Measurements from ENCODE around the gene PROS1.
"Not testable (repeated sequence)": the region's sequence is repeated elsewhere in the genome, so short reads cannot be mapped to it uniquely, and the experiment has no call there.

Gene PROS1

GRCh38 chr3:93979850-93980676, 6.4 kb upstream of the PROS1 start, which contains the start of gene ARL13B:
ARL13B (plus strand) TSS chr3:93980155; CDS start chr3:93980424, 269 bp downstream.
- Histone ChIP-seq H3K27ac (ENCODE audit: low read depth, low read length) (peak within 1 kb of the TSS; percentile 81), H3K9me3 (ENCODE audit: control insufficient read depth in 1 of 2, low read length in 2 of 2) (no peaks in the 10 kb centered on the region), H3K9ac (ENCODE audit: low read depth in 1 of 2, low read length in 2 of 2) (peak within 1 kb of the TSS; percentile 69 to 79), H3K36me3 (ENCODE audit: control insufficient read depth in 1 of 2, insufficient read depth in 2 of 2, low read length in 2 of 2) (no peaks in the 10 kb centered on the region), H3K27me3 (ENCODE audit: control insufficient read depth in 1 of 2, insufficient read depth in 2 of 2, low read length in 2 of 2) (no peaks in the 10 kb centered on the region), H3K4me1 (ENCODE audit: control insufficient read depth in 1 of 2, insufficient read depth in 2 of 2, low read length in 2 of 2) (peaks cover 4 to 9% of the 10 kb centered on the region in 2 donors), H3K4me3 (ENCODE audit: low read depth in 1 of 2, low read length in 2 of 2) (peak within 1 kb of the TSS; percentile 87 to 95)

GRCh38 chr3:93969997-93970396, 3.7 kb downstream of the PROS1 start:
- H3K9ac ChIP-seq (ENCODE audit: low read depth in 1 of 2, low read length in 2 of 2) = no peak overlapping the region
- H3K27ac ChIP-seq (ENCODE audit: low read depth, low read length) = no peak overlapping the region
- peaks cover 6 to 8% of the 10 kb centered on the region in 2 donors for H3K4me1 ChIP-seq (ENCODE audit: control insufficient read depth in 1 of 2, insufficient read depth in 2 of 2, low read length in 2 of 2)
- no peak overlapping the region for H3K4me3 ChIP-seq (ENCODE audit: low read depth in 1 of 2, low read length in 2 of 2)
- no peaks in the 10 kb centered on the region for H3K9me3 ChIP-seq (ENCODE audit: control insufficient read depth in 1 of 2, low read length in 2 of 2)
- H3K27me3 ChIP-seq (ENCODE audit: control insufficient read depth in 1 of 2, insufficient read depth in 2 of 2, low read length in 2 of 2) = no peaks in the 10 kb centered on the region
- no peaks in the 10 kb centered on the region for H3K36me3 ChIP-seq (ENCODE audit: control insufficient read depth in 1 of 2, insufficient read depth in 2 of 2, low read length in 2 of 2)

- Histone ChIP-seq H3K4me3 (ENCODE audit: low read depth in 1 of 2, low read length in 2 of 2) (no peak overlapping the region), H3K27me3 (ENCODE audit: control insufficient read depth in 1 of 2, insufficient read depth in 2 of 2, low read length in 2 of 2) (no peaks in the 10 kb centered on the region), H3K9me3 (ENCODE audit: control insufficient read depth in 1 of 2, low read length in 2 of 2) (no peaks in the 10 kb centered on the region), H3K9ac (ENCODE audit: low read depth in 1 of 2, low read length in 2 of 2) (no peak overlapping the region), H3K4me1 (ENCODE audit: control insufficient read depth in 1 of 2, insufficient read depth in 2 of 2, low read length in 2 of 2) (peaks cover 6 to 8% of the 10 kb centered on the region in 2 donors), H3K27ac (ENCODE audit: low read depth, low read length) (no peak overlapping the region), H3K36me3 (ENCODE audit: control insufficient read depth in 1 of 2, insufficient read depth in 2 of 2, low read length in 2 of 2) (no peaks in the 10 kb centered on the region)
These were observed 4.3 kb downstream of the PROS1 start for GRCh38 chr3:93969443-93969842.

DNA sequence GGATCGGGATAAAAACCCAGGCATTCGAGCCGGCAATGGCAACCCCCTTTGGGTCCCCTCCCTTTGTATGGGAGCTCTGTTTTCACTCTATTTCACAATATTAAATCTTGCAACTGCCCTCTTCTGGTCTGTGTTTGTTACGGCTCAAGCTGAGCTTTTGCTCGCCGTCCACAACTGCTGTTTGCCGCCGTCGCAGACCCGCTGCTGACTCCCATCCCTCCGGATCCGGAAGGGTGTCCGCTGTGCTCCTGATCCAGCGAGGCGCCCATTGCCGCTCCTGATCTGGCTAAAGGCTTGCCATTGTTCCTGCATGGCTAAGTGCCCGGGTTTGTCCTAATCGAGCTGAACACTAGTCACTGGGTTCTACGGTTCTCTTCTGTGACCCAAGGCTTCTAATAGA, 8.6 kb downstream of the PROS1 start:
- H3K9ac ChIP-seq (ENCODE audit: low read depth in 1 of 2, low read length in 2 of 2); H3K4me3 ChIP-seq (ENCODE audit: low read depth in 1 of 2, low read length in 2 of 2); H3K36me3 ChIP-seq (ENCODE audit: control insufficient read depth in 1 of 2, insufficient read depth in 2 of 2, low read length in 2 of 2); H3K9me3 ChIP-seq (ENCODE audit: control insufficient read depth in 1 of 2, low read length in 2 of 2); H3K27me3 ChIP-seq (ENCODE audit: control insufficient read depth in 1 of 2, insufficient read depth in 2 of 2, low read length in 2 of 2); H3K4me1 ChIP-seq (ENCODE audit: control insufficient read depth in 1 of 2, insufficient read depth in 2 of 2, low read length in 2 of 2); H3K27ac ChIP-seq (ENCODE audit: low read depth, low read length): not testable (repeated sequence)

GRCh38 chr3:93962798-93963197, 10.9 kb downstream of the PROS1 start:
- no peak overlapping the region for H3K4me3 ChIP-seq (ENCODE audit: low read depth in 1 of 2, low read length in 2 of 2)
- no peak overlapping the region for H3K27ac ChIP-seq (ENCODE audit: low read depth, low read length)
- H3K27me3 ChIP-seq (ENCODE audit: control insufficient read depth in 1 of 2, insufficient read depth in 2 of 2, low read length in 2 of 2) = no peaks in the 10 kb centered on the region
- H3K4me1 ChIP-seq (ENCODE audit: control insufficient read depth in 1 of 2, insufficient read depth in 2 of 2, low read length in 2 of 2) = no peaks in the 10 kb centered on the region
- H3K36me3 ChIP-seq (ENCODE audit: control insufficient read depth in 1 of 2, insufficient read depth in 2 of 2, low read length in 2 of 2) = no peaks in the 10 kb centered on the region
- H3K9me3 ChIP-seq (ENCODE audit: control insufficient read depth in 1 of 2, low read length in 2 of 2) = no peaks in the 10 kb centered on the region
- H3K9ac ChIP-seq (ENCODE audit: low read depth in 1 of 2, low read length in 2 of 2) = no peak overlapping the region

DNA sequence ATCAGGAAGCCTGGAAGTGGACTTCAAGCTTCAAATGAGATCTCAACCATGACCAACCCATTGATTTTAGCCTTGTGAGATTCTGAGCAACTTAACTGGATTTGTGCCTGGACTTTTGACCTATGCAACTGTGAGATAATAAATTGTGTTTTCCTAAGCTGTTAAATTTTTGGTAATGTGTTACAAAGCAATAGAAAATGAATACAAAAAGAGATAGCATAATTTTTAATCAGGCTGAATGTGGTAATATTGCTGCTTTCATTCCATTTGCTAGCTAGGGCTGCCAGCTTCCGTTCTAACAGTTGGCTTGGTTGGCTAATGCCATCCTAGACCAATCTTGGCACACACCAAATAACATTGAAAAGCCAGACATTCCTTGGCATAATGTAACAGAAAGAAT, 12.2 kb downstream of the PROS1 start:
- Histone ChIP-seq H3K27ac (ENCODE audit: low read depth, low read length) (no peak overlapping the region), H3K36me3 (ENCODE audit: control insufficient read depth in 1 of 2, insufficient read depth in 2 of 2, low read length in 2 of 2) (no peaks in the 10 kb centered on the region)

DNA sequence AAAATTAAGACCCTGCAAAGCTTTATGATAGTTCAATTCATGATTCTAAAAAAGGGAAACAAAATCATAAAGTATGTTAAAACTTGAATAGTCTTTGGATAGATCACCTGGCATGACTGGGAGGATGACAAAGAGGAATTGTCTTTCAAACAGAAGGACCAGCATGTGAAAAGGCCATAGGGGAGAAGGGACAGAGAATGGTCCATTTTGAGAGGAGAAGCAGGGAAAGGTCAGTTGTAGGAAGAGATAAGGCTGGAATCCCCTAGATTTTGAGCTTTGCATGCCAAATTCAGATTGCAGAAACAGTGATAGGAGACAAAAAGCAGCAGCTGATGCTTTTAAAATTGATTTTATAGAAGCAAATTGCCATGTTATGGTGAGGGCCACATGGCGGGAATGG, 12.7 kb downstream of the PROS1 start:
- H3K36me3 ChIP-seq (ENCODE audit: control insufficient read depth in 1 of 2, insufficient read depth in 2 of 2, low read length in 2 of 2) = no peaks in the 10 kb centered on the region
- no peak overlapping the region for H3K27ac ChIP-seq (ENCODE audit: low read depth, low read length)
- no peak overlapping the region for H3K4me3 ChIP-seq (ENCODE audit: low read depth in 1 of 2, low read length in 2 of 2)
- H3K27me3 ChIP-seq (ENCODE audit: control insufficient read depth in 1 of 2, insufficient read depth in 2 of 2, low read length in 2 of 2) = no peaks in the 10 kb centered on the region
- H3K4me1 ChIP-seq (ENCODE audit: control insufficient read depth in 1 of 2, insufficient read depth in 2 of 2, low read length in 2 of 2) = no peaks in the 10 kb centered on the region
- H3K9ac ChIP-seq (ENCODE audit: low read depth in 1 of 2, low read length in 2 of 2) = no peak overlapping the region
- H3K9me3 ChIP-seq (ENCODE audit: control insufficient read depth in 1 of 2, low read length in 2 of 2) = no peaks in the 10 kb centered on the region

More for the DNA sequence above, 12.2 kb downstream of the PROS1 start:
- no peak overlapping the region for H3K4me3 ChIP-seq (ENCODE audit: low read depth in 1 of 2, low read length in 2 of 2)
- no peaks in the 10 kb centered on the region for H3K27me3 ChIP-seq (ENCODE audit: control insufficient read depth in 1 of 2, insufficient read depth in 2 of 2, low read length in 2 of 2)
- no peaks in the 10 kb centered on the region for H3K4me1 ChIP-seq (ENCODE audit: control insufficient read depth in 1 of 2, insufficient read depth in 2 of 2, low read length in 2 of 2)
- H3K9me3 ChIP-seq (ENCODE audit: control insufficient read depth in 1 of 2, low read length in 2 of 2) = no peaks in the 10 kb centered on the region
- no peak overlapping the region for H3K9ac ChIP-seq (ENCODE audit: low read depth in 1 of 2, low read length in 2 of 2)

DNA sequence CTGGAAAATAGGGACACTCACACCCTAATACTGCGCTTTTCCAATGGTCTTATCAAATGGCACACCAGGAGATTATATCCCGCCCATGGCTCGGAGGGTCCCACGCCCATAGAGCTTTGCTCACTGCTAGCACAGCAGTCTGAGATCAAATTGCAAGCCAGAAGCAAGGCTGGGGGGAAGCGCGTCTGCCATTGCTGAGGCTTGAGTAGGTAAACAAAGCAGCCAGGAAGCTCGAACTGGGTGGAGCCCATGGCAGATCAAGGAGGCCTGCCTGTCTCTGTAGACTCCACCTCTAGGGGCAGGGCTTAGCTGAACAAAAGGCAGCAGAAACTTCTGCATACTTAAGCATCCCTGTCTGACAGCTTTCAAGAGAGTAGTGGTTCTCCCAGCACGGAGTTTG, 23.7 kb downstream of the PROS1 start:
- H3K27ac ChIP-seq (ENCODE audit: low read depth, low read length); H3K27me3 ChIP-seq (ENCODE audit: control insufficient read depth in 1 of 2, insufficient read depth in 2 of 2, low read length in 2 of 2); H3K36me3 ChIP-seq (ENCODE audit: control insufficient read depth in 1 of 2, insufficient read depth in 2 of 2, low read length in 2 of 2); H3K9ac ChIP-seq (ENCODE audit: low read depth in 1 of 2, low read length in 2 of 2); H3K4me3 ChIP-seq (ENCODE audit: low read depth in 1 of 2, low read length in 2 of 2); H3K9me3 ChIP-seq (ENCODE audit: control insufficient read depth in 1 of 2, low read length in 2 of 2); H3K4me1 ChIP-seq (ENCODE audit: control insufficient read depth in 1 of 2, insufficient read depth in 2 of 2, low read length in 2 of 2): not testable (repeated sequence)

DNA sequence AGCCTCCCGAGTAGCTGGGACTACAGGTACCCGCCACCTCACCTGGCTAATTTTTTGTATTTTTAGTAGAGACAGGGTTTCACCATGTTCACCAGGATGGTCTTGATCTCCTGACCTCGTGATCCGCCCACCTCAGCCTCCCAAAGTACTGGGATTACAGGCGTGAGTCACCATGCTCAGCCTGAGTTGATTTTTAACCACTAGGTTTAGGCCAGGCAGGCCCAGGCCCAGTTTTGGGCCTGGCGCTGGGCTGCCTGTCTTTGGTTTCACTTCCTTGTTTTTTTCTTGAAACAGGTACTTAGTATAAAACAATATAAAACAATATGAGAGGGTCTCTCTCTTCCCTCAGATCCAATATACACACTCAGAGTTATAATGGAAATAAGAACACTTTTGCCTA, 36.2 kb downstream of the PROS1 start:
- H3K27ac ChIP-seq (ENCODE audit: low read depth, low read length); H3K9ac ChIP-seq (ENCODE audit: low read depth in 1 of 2, low read length in 2 of 2); H3K4me1 ChIP-seq (ENCODE audit: control insufficient read depth in 1 of 2, insufficient read depth in 2 of 2, low read length in 2 of 2); H3K36me3 ChIP-seq (ENCODE audit: control insufficient read depth in 1 of 2, insufficient read depth in 2 of 2, low read length in 2 of 2); H3K27me3 ChIP-seq (ENCODE audit: control insufficient read depth in 1 of 2, insufficient read depth in 2 of 2, low read length in 2 of 2); H3K9me3 ChIP-seq (ENCODE audit: control insufficient read depth in 1 of 2, low read length in 2 of 2); H3K4me3 ChIP-seq (ENCODE audit: low read depth in 1 of 2, low read length in 2 of 2): not testable (repeated sequence)

GRCh38 chr3:93936549-93936948, 37.1 kb downstream of the PROS1 start:
- Histone ChIP-seq H3K4me1 (ENCODE audit: control insufficient read depth in 1 of 2, insufficient read depth in 2 of 2, low read length in 2 of 2) (no peaks in the 10 kb centered on the region), H3K9ac (ENCODE audit: low read depth in 1 of 2, low read length in 2 of 2) (no peak overlapping the region), H3K27me3 (ENCODE audit: control insufficient read depth in 1 of 2, insufficient read depth in 2 of 2, low read length in 2 of 2) (no peaks in the 10 kb centered on the region), H3K4me3 (ENCODE audit: low read depth in 1 of 2, low read length in 2 of 2) (no peak overlapping the region), H3K9me3 (ENCODE audit: control insufficient read depth in 1 of 2, low read length in 2 of 2) (no peaks in the 10 kb centered on the region), H3K36me3 (ENCODE audit: control insufficient read depth in 1 of 2, insufficient read depth in 2 of 2, low read length in 2 of 2) (no peaks in the 10 kb centered on the region), H3K27ac (ENCODE audit: low read depth, low read length) (no peak overlapping the region)
